ENCODE measurements around the gene GPS2.
A peak's percentile ranks its signal among the peaks of the same experiment; 100 is the strongest.

The GPS2 gene

GRCh38 chr17:7279448-7279847 is 35.7 kb downstream of the GPS2 start:
- no peak for TF ChIP-seq CTCF (IDR thresholded peaks at IDR 0.05; ENCODE audit: extremely low read depth, missing control alignments)
- DNase-seq (ENCODE audit: low spot score): no peak

GRCh38 chr17:7266784-7267183 is 48.4 kb downstream of the GPS2 start:
- no peak for DNase-seq (ENCODE audit: low spot score)
- no peak for TF ChIP-seq CTCF (IDR thresholded peaks at IDR 0.05; ENCODE audit: extremely low read depth, missing control alignments)

GRCh38 chr17:7263801-7264078 is 51.4 kb downstream of the GPS2 start:
- no peak for TF ChIP-seq CTCF (IDR thresholded peaks at IDR 0.05; ENCODE audit: extremely low read depth, missing control alignments)
- DNase-seq (ENCODE audit: low spot score): no peak

GRCh38 chr17:7262935-7263800 is 52.0 kb downstream of the GPS2 start:
- no peak for TF ChIP-seq CTCF (IDR thresholded peaks at IDR 0.05; ENCODE audit: extremely low read depth, missing control alignments)
- peak; percentile 40 for DNase-seq (ENCODE audit: low spot score)
